ENCODE measurements around the gene METTL21C. TPM values are rescaled to one million over a fixed set of nuclear protein-coding genes. Genes with fewer than 3 reads are reported as not detected.

The METTL21C gene
- polyA plus RNA-seq, 3 donors, result not detected

- H3K4me1 Mint-ChIP-seq, result no peaks in the 10 kb centered on the region
- no peaks in the 10 kb centered on the region for H3K4me1 ChIP-seq (ENCODE audit: control insufficient read depth in 1 of 2, insufficient read depth in 2 of 2, low read length in 2 of 2)
- H3K27me3 Mint-ChIP-seq (ENCODE audit: low read depth in 3 of 3), result no peaks in the 10 kb centered on the region
- intact Hi-C loops (cut with micrococcal nuclease), result no loop called here
- no peak overlapping the region for H3K4me2 ChIP-seq (replicated peaks; ENCODE audit: extremely low read depth, low read length, poor library complexity, severe bottlenecking)
- no peaks in the 10 kb centered on the region for H3K27me3 ChIP-seq (ENCODE audit: control insufficient read depth in 2 of 2, insufficient read depth in 2 of 2, low read length in 2 of 2)
- no peak overlapping the region for H3K4me3 Mint-ChIP-seq
- peaks cover 0 to 5% (median 0%) of the 10 kb centered on the region in 7 donors for H3K9me3 Mint-ChIP-seq
- no peaks in the 10 kb centered on the region for H4K20me1 ChIP-seq (ENCODE audit: insufficient read depth, low read length)
- no peak for DNase-seq
- peaks cover 58 to 93% of the 10 kb centered on the region in 2 donors for H3K36me3 ChIP-seq (replicated peaks in 1 of 2; ENCODE audit: control insufficient read depth in 1 of 2, insufficient read depth in 2 of 2, low read length in 2 of 2)
- H3K27ac Mint-ChIP-seq, result peak overlapping the region in 1 of 7 donors; percentile 28
- H3K27ac ChIP-seq (ENCODE audit: low read depth in 1 of 2, low read length in 2 of 2), result no peak overlapping the region
- TF ChIP-seq CTCF (IDR thresholded peaks at IDR 0.05), result no peak
- H3K9me3 ChIP-seq (replicated peaks in 1 of 2; ENCODE audit: control insufficient read depth in 1 of 2, insufficient read depth in 1 of 2, low read length in 2 of 2), result peaks cover 0 to 5% of the 10 kb centered on the region in 2 donors
- no peak overlapping the region for H3K9ac ChIP-seq (ENCODE audit: insufficient read depth, low read length, poor library complexity, severe bottlenecking)
- H3K36me3 Mint-ChIP-seq, result peaks cover 54 to 55% of the 10 kb centered on the region in 2 donors
- no peaks in the 10 kb centered on the region for H3K79me2 ChIP-seq (ENCODE audit: insufficient read depth, low read length)
- H2AFZ ChIP-seq (ENCODE audit: insufficient read depth, low read depth, low read length, poor library complexity, severe bottlenecking), result no peak overlapping the region
- H3K4me3 ChIP-seq (replicated peaks in 1 of 3; ENCODE audit: low read depth in 2 of 3, low read length in 3 of 3), result no peak overlapping the region
These were observed 35.6 kb downstream of the METTL21C start for GRCh38 chr13:102659168-102659713.

- H3K36me3 ChIP-seq (replicated peaks in 1 of 2; ENCODE audit: control insufficient read depth in 1 of 2, insufficient read depth in 2 of 2, low read length in 2 of 2), result peaks cover 54 to 93% of the 10 kb centered on the region in 2 donors
- no peaks in the 10 kb centered on the region for H3K27me3 ChIP-seq (ENCODE audit: control insufficient read depth in 2 of 2, insufficient read depth in 2 of 2, low read length in 2 of 2)
- no peaks in the 10 kb centered on the region for H4K20me1 ChIP-seq (ENCODE audit: insufficient read depth, low read length)
- H3K4me3 ChIP-seq (replicated peaks in 1 of 3; ENCODE audit: low read depth in 2 of 3, low read length in 3 of 3), result no peak overlapping the region
- Mint-ChIP-seq H3K27ac (peak overlapping the region in 2 of 7 donors; percentile 3 to 28), H3K9me3 (peaks cover 0 to 5% (median 0%) of the 10 kb centered on the region in 7 donors), H3K36me3 (peaks cover 48 to 50% of the 10 kb centered on the region in 2 donors), H3K27me3 (ENCODE audit: low read depth in 3 of 3) (no peaks in the 10 kb centered on the region), H3K4me1 (no peaks in the 10 kb centered on the region), H3K4me3 (no peak overlapping the region)
- no peak overlapping the region for H3K27ac ChIP-seq (ENCODE audit: low read depth in 1 of 2, low read length in 2 of 2)
- H3K9me3 ChIP-seq (replicated peaks in 1 of 2; ENCODE audit: control insufficient read depth in 1 of 2, insufficient read depth in 1 of 2, low read length in 2 of 2), result peaks cover 0 to 5% of the 10 kb centered on the region in 2 donors
- H2AFZ ChIP-seq (ENCODE audit: insufficient read depth, low read depth, low read length, poor library complexity, severe bottlenecking), result no peak overlapping the region
- H3K9ac ChIP-seq (ENCODE audit: insufficient read depth, low read length, poor library complexity, severe bottlenecking), result no peak overlapping the region
- WGBS (ENCODE audit: insufficient coverage), result no CpG with 5 or more reads among the region's 3 CpGs
- intact Hi-C loops (cut with micrococcal nuclease), result no loop called here
- TF ChIP-seq CTCF (IDR thresholded peaks at IDR 0.05), result no peak
- no peak for DNase-seq
- H3K4me1 ChIP-seq (ENCODE audit: control insufficient read depth in 1 of 2, insufficient read depth in 2 of 2, low read length in 2 of 2), result no peaks in the 10 kb centered on the region
- H3K4me2 ChIP-seq (replicated peaks; ENCODE audit: extremely low read depth, low read length, poor library complexity, severe bottlenecking), result no peak overlapping the region
- H3K79me2 ChIP-seq (ENCODE audit: insufficient read depth, low read length), result no peaks in the 10 kb centered on the region
These were observed 36.2 kb downstream of the METTL21C start for GRCh38 chr13:102658660-102659059.

Measured in CD14-positive monocyte (primary cell).